Heart right ventricle (tissue), 16 donors: ENCODE data around the gene FAP. TPM values are rescaled to one million over a fixed set of nuclear protein-coding genes. Genes with fewer than 3 reads are reported as not detected.
A peak's percentile ranks its signal among the peaks of the same experiment; 100 is the strongest.

Experiments used
- ATAC-seq, 8 donors: fragments of 200-7000 bp; cut with Tn5 transposase; one replicate each; pipeline ENCODE4 v1.9.1; 2020; ENCODE audit warnings: mild to moderate bottlenecking in 8 of 8, moderate library complexity in 8 of 8, moderate number of reproducible peaks in 1 of 8
- DNase-seq, 2 donors: peaks; one replicate each; pipeline ENCODE4 v3.0.0-alpha.2; 2020
- H3K27ac ChIP-seq, 10 donors: fragments of 200-600 bp; sonication (generic) in 2 of 10; one replicate each; pipeline versions ENCODE4 v1.5.0 to v1.8.0; 2020 to 2022; ENCODE audit warnings: mild to moderate bottlenecking in 3 of 10
- H3K27me3 ChIP-seq, 7 donors: fragments of 200-600 bp; one replicate each; pipeline ENCODE4 v1.8.0; 2021 to 2022; ENCODE audit warnings: mild to moderate bottlenecking in 2 of 7
- H3K36me3 ChIP-seq, 9 donors: fragments of 200-600 bp; sonication (generic) in 1 of 9; one replicate each; pipeline versions ENCODE4 v1.5.0 to v1.8.0; 2020 to 2022; ENCODE audit warnings: mild to moderate bottlenecking in 2 of 9
- H3K4me1 ChIP-seq, 9 donors: fragments of 200-600 bp; sonication (generic) in 1 of 9; one replicate each; pipeline versions ENCODE4 v1.5.0 to v1.8.0; 2020 to 2022; ENCODE audit warnings: mild to moderate bottlenecking in 4 of 9
- H3K4me3 ChIP-seq, 10 donors: fragments of 200-600 bp; sonication (generic) in 2 of 10; one replicate each; pipeline versions ENCODE4 v1.5.0 to v1.8.0; 2020 to 2022; ENCODE audit warnings: mild to moderate bottlenecking in 7 of 10, moderate library complexity in 2 of 10
- H3K9me3 ChIP-seq, 11 donors: fragments of 200-600 bp in 10 of 11; sonication (generic) in 2 of 11; one replicate each; pipeline versions ENCODE4 v1.5.0 to v1.8.0; 2013 to 2022; ENCODE audit warnings: mild to moderate bottlenecking in 2 of 11, control low read depth in 1 of 11, moderate library complexity in 1 of 11
- CTCF ChIP-seq, 9 donors: fragments of 200-600 bp; sonication (generic) in 2 of 9; IDR thresholded peaks; one replicate each; pipeline versions ENCODE4 v1.5.0 to v1.8.0; 2021 to 2022; ENCODE audit warnings: antibody characterized with exemption in 9 of 9, mild to moderate bottlenecking in 5 of 9, moderate library complexity in 1 of 9
- WGBS, 2 donors: extraction: QIAGEN DNeasy Blood & Tissue Kit; methylation state at CpG; one replicate each; pipeline ENCODE4 v1.1.7; 2013; ENCODE audit warnings: inconsistent platforms in 1 of 2; 5-methylcytosine and 5-hydroxymethylcytosine counted together
- intact Hi-C, 10 donors: fragments of 100-400 bp; cut with DNase I; formaldehyde crosslinking; loops; one replicate each; pipeline versions ENCODE4 v1.11.1 to v1.14.2; 2022
- polyA plus RNA-seq, 2 donors: library from polyadenylated mRNA; stranded (reverse); fragments of 200-250 nt; gene quantifications; one replicate each; pipeline ENCODE4 v1.2.3, GENCODE V29; 2013
- total RNA-seq, 10 donors: library from RNA; stranded (reverse); fragmentation: NEBNext Ultra II Directional in 3 of 10; extraction: Animal tissue kit (Norgen Biotek cat#: 25700) in 3 of 10; gene quantifications; one replicate each; pipeline versions ENCODE4 v1.2.1 to v1.2.4, GENCODE V29; 2021 to 2023
- donor health status: Arrhythmogenic right ventricular cardiomyopathy.
- donor health status: ischemic (EF 13 %, LVEDD 7.1; RV severe dilation, severe dysfunction).
- donor health status: healthy with polysubstance abuse.
- donor health status: DM: no; HTN: yes; CAD: no.
- donor health status: DM: no; HTN: no; CAD: no.
- donor health status: ischemic (EF 25% LVEDD 6.9; RV normal size, moderate dysfunction).
- donor health status: ischemic (EF 25% LVEDD 5.7; RV mildly dilated, moderate dysfunction).
- donor health status: healthy.
- donor health status: DM: yes; HTN: yes; CAD: no.
- donor health status: Ischemic cardiomyopathy.
- donor health status: ischemic (EF 35%, LVEDD 5.7; RV mildly dilated, moderate dysfunction).
- donor health status: nonischemic (EF 11% LVEDD 7.7; RV severe dilation, severe dysfunction).
- donor health status: DM: yes; HTN: yes; CAD: no.
- donor health status: PGD.
- donor health status: ischemic (EF 29% LVEDD 5.4; RV normal size, mild dysfunction).
- donor health status: nonischemic (EF 23%, LVEDD 6.1; RV moderate dilation, normal function).

FAP gene
- total and polyA plus RNA-seq, 12 donors: 0.56 to 11.5 (median 2.2) TPM

- WGBS, 2 donors: 86 to 92% methylated on average over 4 of the region's 4 CpGs
- no peak for DNase-seq
- Histone ChIP-seq H3K4me3 (no peak overlapping the region), H3K9me3 (no peaks in the 10 kb centered on the region), H3K27ac (no peak overlapping the region), H3K36me3 (peaks cover 0 to 100% (median 7%) of the 10 kb centered on the region in 9 donors), H3K4me1 (no peaks in the 10 kb centered on the region), H3K27me3 (no peaks in the 10 kb centered on the region)
- ATAC-seq: no peak
- intact Hi-C loops: no loop called here
- no peak for TF ChIP-seq CTCF (IDR thresholded peaks at IDR 0.05)
Measured at GRCh38 chr2:162277381-162277780, 34.1 kb upstream of the FAP start.

GRCh38 chr2:162267996-162268395 is 24.8 kb upstream of the FAP start:
- Histone ChIP-seq H3K36me3 (peaks cover 0 to 86% (median 13%) of the 10 kb centered on the region in 9 donors), H3K27ac (no peak overlapping the region), H3K27me3 (no peaks in the 10 kb centered on the region), H3K9me3 (no peaks in the 10 kb centered on the region), H3K4me3 (no peak overlapping the region), H3K4me1 (no peaks in the 10 kb centered on the region)
- WGBS, 2 donors: 98 to 100% methylated on average over 1 of the region's 1 CpG
- DNase-seq (no peak), ATAC-seq (no peak)
- no peak for TF ChIP-seq CTCF (IDR thresholded peaks at IDR 0.05)
- intact Hi-C loops: no loop called here

GRCh38 chr2:162267496-162267895 is 24.3 kb upstream of the FAP start:
- Histone ChIP-seq H3K4me3 (no peak overlapping the region), H3K36me3 (peaks cover 0 to 81% (median 13%) of the 10 kb centered on the region in 9 donors), H3K9me3 (no peaks in the 10 kb centered on the region), H3K4me1 (no peaks in the 10 kb centered on the region), H3K27ac (peak overlapping the region in 1 of 10 donors; percentile 67), H3K27me3 (no peaks in the 10 kb centered on the region)
- DNase-seq: no peak
- TF ChIP-seq CTCF (IDR thresholded peaks at IDR 0.05): no peak
- 93% methylated on average over 5 of the region's 5 CpGs for WGBS, 2 donors
- intact Hi-C loops: no loop called here
- no peak for ATAC-seq

GRCh38 chr2:162266460-162266760 is 23.2 kb upstream of the FAP start:
- H3K27ac ChIP-seq: peak overlapping the region in 7 of 10 donors; percentile 19 to 67 (median 41)
- DNase-seq (peak in 1 of 2 donors; percentile 25), ATAC-seq (peak in 7 of 8 donors; percentile 60 to 81 (median 69))
- WGBS, 2 donors: 81% methylated on average over 1 of the region's 1 CpG
- H3K9me3 ChIP-seq: no peaks in the 10 kb centered on the region
- intact Hi-C loops: no loop called here
- no peaks in the 10 kb centered on the region for H3K27me3 ChIP-seq
- peaks cover 0 to 10% (median 6%) of the 10 kb centered on the region in 9 donors for H3K4me1 ChIP-seq
- peak in 5 of 9 donors; percentile 6 to 22 (median 16) for TF ChIP-seq CTCF (IDR thresholded peaks at IDR 0.05)
- H3K4me3 ChIP-seq: no peak overlapping the region
- peaks cover 0 to 70% (median 9%) of the 10 kb centered on the region in 9 donors for H3K36me3 ChIP-seq
